C4-2B (cell line): ENCODE results near the gene PGA3.
"Not testable (repeated sequence)": the region's sequence is repeated elsewhere in the genome, so short reads cannot be mapped to it uniquely, and the experiment has no call there.

ENCODE experiments used
- ZFX ChIP-seq: fragments of 450-650 bp; IDR thresholded peaks from 2 replicates; pipeline ENCODE4 v1.6.1; 2017
- TF ChIP-seq, protein P1 (sequence below): fragments of 450-650 bp; conservative IDR thresholded peaks from 2 replicates; pipeline ENCODE4 v1.5.1; 2017; ENCODE audit warnings: mild to moderate bottlenecking

DNA sequence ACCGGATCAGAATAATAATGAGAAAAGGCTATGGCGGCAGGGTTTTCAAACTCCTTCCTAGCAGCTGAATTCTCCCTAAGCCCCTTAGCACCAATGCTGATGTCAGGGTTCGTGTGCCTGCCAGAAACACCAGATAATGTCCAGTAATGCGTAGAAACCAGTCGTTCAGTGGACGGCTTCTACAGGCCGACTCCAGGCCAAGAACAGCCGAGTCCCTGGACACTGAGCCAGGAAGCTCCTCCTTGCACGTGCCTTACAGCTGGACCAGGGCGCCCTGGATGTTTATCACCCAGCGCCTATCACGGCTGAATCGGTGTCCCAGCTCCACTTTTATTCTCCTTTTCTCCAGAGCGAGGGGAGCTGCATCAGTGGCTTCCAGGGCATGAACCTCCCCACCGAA lies 27.7 kb downstream of the PGA3 start:
- TF ChIP-seq, protein P1, sequence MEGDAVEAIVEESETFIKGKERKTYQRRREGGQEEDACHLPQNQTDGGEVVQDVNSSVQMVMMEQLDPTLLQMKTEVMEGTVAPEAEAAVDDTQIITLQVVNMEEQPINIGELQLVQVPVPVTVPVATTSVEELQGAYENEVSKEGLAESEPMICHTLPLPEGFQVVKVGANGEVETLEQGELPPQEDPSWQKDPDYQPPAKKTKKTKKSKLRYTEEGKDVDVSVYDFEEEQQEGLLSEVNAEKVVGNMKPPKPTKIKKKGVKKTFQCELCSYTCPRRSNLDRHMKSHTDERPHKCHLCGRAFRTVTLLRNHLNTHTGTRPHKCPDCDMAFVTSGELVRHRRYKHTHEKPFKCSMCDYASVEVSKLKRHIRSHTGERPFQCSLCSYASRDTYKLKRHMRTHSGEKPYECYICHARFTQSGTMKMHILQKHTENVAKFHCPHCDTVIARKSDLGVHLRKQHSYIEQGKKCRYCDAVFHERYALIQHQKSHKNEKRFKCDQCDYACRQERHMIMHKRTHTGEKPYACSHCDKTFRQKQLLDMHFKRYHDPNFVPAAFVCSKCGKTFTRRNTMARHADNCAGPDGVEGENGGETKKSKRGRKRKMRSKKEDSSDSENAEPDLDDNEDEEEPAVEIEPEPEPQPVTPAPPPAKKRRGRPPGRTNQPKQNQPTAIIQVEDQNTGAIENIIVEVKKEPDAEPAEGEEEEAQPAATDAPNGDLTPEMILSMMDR: not testable (repeated sequence)
- not testable (repeated sequence) for TF ChIP-seq ZFX
